ENCODE data around the gene INPP5D.

INPP5D gene

DNA sequence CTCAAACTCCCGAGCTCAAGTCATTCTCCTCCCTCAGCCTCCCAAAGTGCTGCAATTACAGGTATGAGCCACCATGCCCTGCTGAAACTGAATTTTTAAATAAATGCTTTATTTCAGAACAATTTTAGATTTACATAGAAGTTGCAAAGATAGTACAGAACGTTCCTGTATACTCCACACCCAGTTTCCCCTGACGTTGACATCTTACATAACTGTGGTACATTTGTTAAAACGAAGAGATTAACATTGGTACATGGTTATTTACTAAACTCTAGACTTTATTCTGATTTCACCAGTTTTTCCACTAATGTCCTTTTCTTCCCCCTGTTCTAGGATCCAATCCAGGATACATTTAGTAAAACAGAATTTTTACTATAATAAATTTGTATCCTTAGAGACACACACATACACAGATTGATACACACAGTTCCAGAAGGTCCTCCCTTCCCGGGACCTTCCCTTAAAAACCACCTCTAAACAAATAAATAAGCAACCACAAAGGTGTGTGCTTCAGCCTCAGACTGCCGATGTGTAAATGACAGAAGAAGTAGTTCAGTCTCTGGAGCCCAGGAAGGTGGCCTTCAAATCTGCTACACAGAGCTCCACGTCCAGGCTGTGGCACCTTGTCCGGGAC, 20.8 kb upstream of the INPP5D start:
- TF ChIP-seq, protein P1, sequence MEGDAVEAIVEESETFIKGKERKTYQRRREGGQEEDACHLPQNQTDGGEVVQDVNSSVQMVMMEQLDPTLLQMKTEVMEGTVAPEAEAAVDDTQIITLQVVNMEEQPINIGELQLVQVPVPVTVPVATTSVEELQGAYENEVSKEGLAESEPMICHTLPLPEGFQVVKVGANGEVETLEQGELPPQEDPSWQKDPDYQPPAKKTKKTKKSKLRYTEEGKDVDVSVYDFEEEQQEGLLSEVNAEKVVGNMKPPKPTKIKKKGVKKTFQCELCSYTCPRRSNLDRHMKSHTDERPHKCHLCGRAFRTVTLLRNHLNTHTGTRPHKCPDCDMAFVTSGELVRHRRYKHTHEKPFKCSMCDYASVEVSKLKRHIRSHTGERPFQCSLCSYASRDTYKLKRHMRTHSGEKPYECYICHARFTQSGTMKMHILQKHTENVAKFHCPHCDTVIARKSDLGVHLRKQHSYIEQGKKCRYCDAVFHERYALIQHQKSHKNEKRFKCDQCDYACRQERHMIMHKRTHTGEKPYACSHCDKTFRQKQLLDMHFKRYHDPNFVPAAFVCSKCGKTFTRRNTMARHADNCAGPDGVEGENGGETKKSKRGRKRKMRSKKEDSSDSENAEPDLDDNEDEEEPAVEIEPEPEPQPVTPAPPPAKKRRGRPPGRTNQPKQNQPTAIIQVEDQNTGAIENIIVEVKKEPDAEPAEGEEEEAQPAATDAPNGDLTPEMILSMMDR (IDR thresholded peaks at IDR 0.05; ENCODE audit: low read depth, low read length, missing control alignments) = no peak
- no peak overlapping the region for H3K4me3 ChIP-seq (replicated peaks; ENCODE audit: low read depth, low read length)
- no peak for DNase-seq (ENCODE audit: extremely low read depth, low read depth)

DNA sequence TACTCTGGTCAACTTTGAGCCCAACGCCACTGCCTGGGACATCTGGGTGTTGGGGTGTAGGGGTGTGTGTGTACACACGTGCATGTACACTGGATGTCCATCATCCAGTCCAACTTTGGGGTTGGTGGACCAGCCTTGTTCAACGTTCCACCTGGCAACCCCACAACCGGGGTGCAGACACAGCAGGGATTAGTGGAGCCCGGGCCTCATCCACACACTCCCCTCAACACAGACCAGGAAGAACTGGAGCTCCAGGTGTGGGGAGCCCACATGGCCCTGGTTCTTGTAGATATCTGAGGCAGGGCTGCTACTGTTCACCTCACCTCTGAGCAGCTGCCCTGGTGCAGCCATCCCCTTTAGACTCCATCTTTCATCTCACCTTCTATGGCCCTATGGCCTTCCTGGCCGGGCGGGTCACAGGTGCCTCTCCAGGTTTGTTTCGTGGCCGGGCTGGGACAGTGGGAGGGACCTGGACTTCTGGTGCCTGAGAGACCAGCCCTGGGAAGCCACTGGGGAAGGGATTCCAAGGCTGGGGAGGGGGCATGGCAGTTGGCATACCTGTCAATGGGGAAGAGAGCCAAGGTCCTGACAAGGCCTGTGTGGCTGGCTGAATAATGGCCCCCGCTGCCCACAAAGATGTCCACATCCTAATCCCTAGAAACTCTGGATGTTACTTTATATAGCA, 20.2 kb upstream of the INPP5D start:
- H3K4me3 ChIP-seq (replicated peaks; ENCODE audit: low read depth, low read length) = no peak overlapping the region
- TF ChIP-seq, protein P1 (IDR thresholded peaks at IDR 0.05; ENCODE audit: low read depth, low read length, missing control alignments) = no peak
- no peak for DNase-seq (ENCODE audit: extremely low read depth, low read depth)

DNA sequence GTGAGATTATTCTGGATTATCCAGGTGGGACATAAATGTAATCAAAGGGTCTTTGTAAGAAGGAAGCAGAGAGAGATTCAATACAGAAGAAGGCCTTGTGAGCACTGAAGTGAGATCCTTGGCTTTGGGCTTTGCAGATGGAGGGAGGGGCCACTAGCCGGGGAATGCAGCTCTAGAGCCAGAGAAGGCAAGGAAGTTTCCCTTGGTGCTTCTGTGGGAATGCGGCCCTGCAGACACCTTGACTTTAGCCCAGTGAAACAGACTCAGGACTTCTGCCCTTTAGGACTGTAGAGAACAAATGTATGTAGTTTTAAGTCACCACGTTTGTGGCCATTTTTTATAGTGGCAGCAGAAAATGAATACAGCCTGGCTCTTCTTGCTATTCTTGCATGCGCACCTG, 19.6 kb upstream of the INPP5D start:
- DNase-seq (ENCODE audit: extremely low read depth, low read depth) = no peak
- TF ChIP-seq, protein P1 (IDR thresholded peaks at IDR 0.05; ENCODE audit: low read depth, low read length, missing control alignments) = no peak
- no peak overlapping the region for H3K4me3 ChIP-seq (replicated peaks; ENCODE audit: low read depth, low read length)

DNA sequence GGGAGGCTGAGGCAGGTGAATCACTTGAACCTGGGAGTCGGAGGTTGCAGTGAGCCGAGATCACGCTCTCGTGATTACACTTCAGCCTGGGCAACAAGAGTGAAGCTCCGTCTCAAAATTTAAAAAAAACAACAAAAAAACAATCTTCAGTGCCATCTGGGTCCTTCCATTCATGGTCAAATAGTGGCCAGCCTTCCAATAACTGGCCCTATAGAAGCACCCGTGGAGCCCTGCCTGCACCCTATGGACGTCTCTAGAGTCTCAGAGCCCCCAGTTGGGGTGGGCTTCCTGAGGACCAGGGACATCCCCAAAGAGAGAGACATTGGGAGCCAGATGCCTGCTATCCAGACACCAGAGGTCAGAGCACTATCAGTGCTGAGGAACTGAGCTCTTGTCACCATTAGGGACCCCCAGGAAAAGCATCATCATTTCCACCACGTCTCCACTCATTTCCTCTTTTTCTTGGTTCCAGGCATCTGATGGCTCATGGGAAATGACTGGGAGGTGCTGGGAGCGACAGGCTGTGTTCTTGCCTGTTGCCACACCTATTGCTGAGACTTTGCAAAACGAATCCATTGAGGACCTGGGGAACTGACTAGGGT, 18.3 kb upstream of the INPP5D start:
- TF ChIP-seq, protein P1 (IDR thresholded peaks at IDR 0.05; ENCODE audit: low read depth, low read length, missing control alignments) = no peak
- DNase-seq (ENCODE audit: extremely low read depth, low read depth) = no peak
- no peak overlapping the region for H3K4me3 ChIP-seq (replicated peaks; ENCODE audit: low read depth, low read length)

DNA sequence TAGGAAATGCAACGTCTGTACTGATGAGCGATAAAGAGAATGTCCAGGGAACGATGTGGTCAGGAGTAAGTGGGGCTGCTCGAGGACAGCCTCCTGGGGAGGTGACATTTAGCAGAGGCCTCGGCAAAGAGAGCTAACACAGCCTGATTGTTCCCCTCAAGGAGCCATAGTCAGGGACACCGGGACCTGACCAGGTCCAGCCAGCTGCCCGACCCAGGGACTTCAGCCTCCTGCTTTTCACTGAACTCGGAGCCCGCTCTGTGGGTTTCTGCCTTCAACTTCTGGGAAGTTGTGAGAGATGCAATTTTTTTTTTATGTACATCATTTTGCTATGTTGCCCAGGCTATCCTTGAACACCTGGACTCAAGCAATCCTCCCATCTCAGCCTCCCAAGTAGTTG, 17.6 kb upstream of the INPP5D start:
- no peak for DNase-seq (ENCODE audit: extremely low read depth, low read depth)
- H3K4me3 ChIP-seq (replicated peaks; ENCODE audit: low read depth, low read length) = no peak overlapping the region
- TF ChIP-seq, protein P1 (IDR thresholded peaks at IDR 0.05; ENCODE audit: low read depth, low read length, missing control alignments) = no peak

DNA sequence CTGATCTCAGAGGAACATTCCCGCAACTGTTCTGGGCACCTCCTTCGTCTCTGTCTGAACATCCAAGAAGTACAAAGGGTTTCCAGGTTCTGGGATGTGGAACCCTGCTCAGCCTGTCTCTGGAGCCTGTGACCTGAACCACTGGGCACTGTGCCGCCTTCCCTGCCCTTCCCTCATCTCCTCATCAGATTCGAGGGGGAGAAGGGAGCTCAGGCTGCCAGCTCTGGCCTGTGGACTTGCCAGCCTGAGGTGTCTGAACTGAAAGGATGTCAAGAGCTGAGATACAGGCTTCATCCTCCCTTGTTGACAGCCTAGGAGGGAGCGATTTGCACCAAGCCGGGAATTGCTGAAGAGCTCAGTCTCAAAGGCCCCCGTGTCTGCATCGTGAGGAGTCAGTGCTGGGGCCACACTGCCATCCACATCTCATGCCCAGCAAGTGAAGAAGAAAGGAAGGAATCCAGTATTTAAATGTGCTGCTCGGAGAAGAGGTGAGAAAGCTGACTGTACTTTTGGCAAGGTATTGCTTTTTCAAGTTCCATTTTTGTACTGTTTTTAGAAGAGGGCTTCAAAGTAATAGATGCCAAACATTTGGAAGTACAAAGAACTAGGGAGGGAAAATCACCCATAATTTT, 15.1 kb upstream of the INPP5D start:
- TF ChIP-seq, protein P1 (IDR thresholded peaks at IDR 0.05; ENCODE audit: low read depth, low read length, missing control alignments) = no peak
- H3K4me3 ChIP-seq (replicated peaks; ENCODE audit: low read depth, low read length) = no peak overlapping the region
- no peak for DNase-seq (ENCODE audit: extremely low read depth, low read depth)

Data from HFF-Myc (cell line).